T-helper 22 cell (primary cell): ENCODE data around the gene GMPR.

Experiments
- DNase-seq: peaks from one replicate; pipeline ENCODE4 v3.0.0-alpha.2; 2020; ENCODE audit warnings: low read depth

Gene GMPR

GRCh38 chr6:16327777-16328325 lies 89.5 kb downstream of the GMPR start:
- DNase-seq, result no peak

- no peak for DNase-seq
These were observed 90.8 kb downstream of the GMPR start for GRCh38 chr6:16329233-16329632.

- peak; percentile 14 for DNase-seq
These were observed 93.2 kb downstream of the GMPR start for GRCh38 chr6:16331384-16332174.

GRCh38 chr6:16332175-16332542 lies 93.8 kb downstream of the GMPR start:
- peak; percentile 52 for DNase-seq

GRCh38 chr6:16333580-16333979 lies 95.2 kb downstream of the GMPR start:
- no peak for DNase-seq

GRCh38 chr6:16334671-16335070 lies 96.3 kb downstream of the GMPR start:
- DNase-seq, result no peak

GRCh38 chr6:16335176-16335575 lies 96.8 kb downstream of the GMPR start:
- DNase-seq, result no peak

GRCh38 chr6:16336056-16336818 lies 97.8 kb downstream of the GMPR start:
- no peak for DNase-seq

GRCh38 chr6:16336911-16337294 lies 98.5 kb downstream of the GMPR start:
- no peak for DNase-seq

GRCh38 chr6:16337295-16337975 lies 99.0 kb downstream of the GMPR start:
- DNase-seq, result no peak

- DNase-seq, result no peak
These were observed 100.3 kb downstream of the GMPR start for GRCh38 chr6:16338577-16339264.

GRCh38 chr6:16339265-16339587 lies 100.8 kb downstream of the GMPR start:
- DNase-seq, result no peak

- no peak for DNase-seq
These were observed 105.2 kb downstream of the GMPR start for GRCh38 chr6:16343593-16343992.

- DNase-seq, result no peak
These were observed 106.4 kb downstream of the GMPR start for GRCh38 chr6:16344756-16345155.
